Stimulated activated CD4-positive, alpha-beta T cell treated with anti-CD3 and anti-CD28 coated beads, Interleukin-1b, Interleukin-23, amount 100 ng/mL, for 48 hours (primary cell): ENCODE measurements around the gene CARNS1.
A peak's percentile ranks its signal among the peaks of the same experiment; 100 is the strongest.

Source experiments
- DNase-seq: peaks from one replicate; pipeline ENCODE4 v3.0.0-alpha.2; 2020

CARNS1 gene

GRCh38 chr11:67415501-67416304, at the start of gene CARNS1:
Gene CARNS1 (plus strand): TSS chr11:67415678. CDS start chr11:67416200, 522 bp downstream.
- no peak for DNase-seq

- DNase-seq, result no peak
These were observed 49.6 kb upstream of the CARNS1 start for GRCh38 chr11:67365736-67366444.

GRCh38 chr11:67366546-67366945, 48.9 kb upstream of the CARNS1 start:
- no peak for DNase-seq

- DNase-seq, result no peak
These were observed 48.3 kb upstream of the CARNS1 start for GRCh38 chr11:67366961-67367760.

- DNase-seq, result no peak
These were observed 47.7 kb upstream of the CARNS1 start for GRCh38 chr11:67367761-67368227.

GRCh38 chr11:67368621-67369020, 46.9 kb upstream of the CARNS1 start:
- no peak for DNase-seq

GRCh38 chr11:67369275-67369674, 46.2 kb upstream of the CARNS1 start:
- no peak for DNase-seq

- no peak for DNase-seq
These were observed 45.6 kb upstream of the CARNS1 start for GRCh38 chr11:67369801-67370284.

GRCh38 chr11:67370351-67371076, 45.0 kb upstream of the CARNS1 start:
- no peak for DNase-seq

- no peak for DNase-seq
These were observed 44.1 kb upstream of the CARNS1 start for GRCh38 chr11:67371189-67371910.

- no peak for DNase-seq
These were observed 43.6 kb upstream of the CARNS1 start for GRCh38 chr11:67371911-67372320.

GRCh38 chr11:67372321-67372992, 43.0 kb upstream of the CARNS1 start:
- no peak for DNase-seq

GRCh38 chr11:67372993-67373647, 42.4 kb upstream of the CARNS1 start, which contains the start of gene CLCF1:
Gene CLCF1 (minus strand): TSS chr11:67373598. CDS start chr11:67373539, 59 bp downstream.
- no peak for DNase-seq

- DNase-seq, result peak; percentile 40
These were observed 41.6 kb upstream of the CARNS1 start for GRCh38 chr11:67373648-67374570.

- DNase-seq, result no peak
These were observed 40.8 kb upstream of the CARNS1 start for GRCh38 chr11:67374571-67375281.

GRCh38 chr11:67375320-67376055, 40.0 kb upstream of the CARNS1 start:
- DNase-seq, result no peak

- DNase-seq, result no peak
These were observed 39.2 kb upstream of the CARNS1 start for GRCh38 chr11:67376063-67376820.
